ENCODE data around the gene PDE4D.
"Not testable (repeated sequence)": the region's sequence is repeated elsewhere in the genome, so short reads cannot be mapped to it uniquely, and the experiment has no call there.

Gene PDE4D

DNA sequence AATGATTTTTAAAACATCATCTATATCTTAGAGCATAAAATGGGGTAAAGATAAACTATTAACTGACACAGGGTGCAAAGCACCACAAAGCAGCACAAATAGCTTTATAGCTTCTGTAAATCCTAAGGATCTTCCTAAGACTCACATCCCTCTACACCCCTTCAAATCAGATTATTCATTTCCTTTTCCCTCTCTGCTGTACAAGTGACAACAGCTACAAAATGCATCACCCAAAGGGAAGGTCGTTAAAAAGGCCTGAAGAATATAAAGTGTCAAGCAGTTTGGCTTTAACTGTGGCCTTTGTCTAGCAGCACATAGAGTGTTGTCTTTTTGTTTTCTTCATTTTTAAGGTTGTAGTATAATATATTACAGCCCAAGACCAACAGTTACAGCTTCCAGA is 422.1 kb downstream of the PDE4D start:
- DNase-seq (ENCODE audit: low read depth): no peak

GRCh38 chr5:59467969-59468368 is 425.6 kb downstream of the PDE4D start:
- no peak for DNase-seq (ENCODE audit: low read depth)

- no peak for DNase-seq (ENCODE audit: low read depth)
Measured at GRCh38 chr5:59466271-59466670, 427.3 kb downstream of the PDE4D start.

DNA sequence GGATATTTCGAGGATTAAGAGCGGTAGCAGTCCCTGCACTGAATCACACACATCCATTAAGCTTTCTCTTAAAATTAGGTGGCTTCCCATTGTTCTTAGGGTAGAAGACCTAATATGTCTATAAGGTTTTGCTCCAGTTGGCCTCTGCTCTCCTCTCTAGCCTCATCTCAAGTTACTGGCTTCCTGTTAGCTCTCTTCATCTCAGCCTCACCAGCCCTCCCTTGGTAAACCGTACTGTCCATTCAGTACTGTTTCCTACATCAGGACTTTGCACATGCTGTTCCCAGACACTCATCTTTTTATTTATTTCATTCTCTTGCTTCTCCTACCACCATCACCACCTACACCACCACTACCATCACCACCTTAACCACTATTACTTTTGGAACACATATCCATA is 428.6 kb downstream of the PDE4D start:
- DNase-seq (ENCODE audit: low read depth): no peak

DNA sequence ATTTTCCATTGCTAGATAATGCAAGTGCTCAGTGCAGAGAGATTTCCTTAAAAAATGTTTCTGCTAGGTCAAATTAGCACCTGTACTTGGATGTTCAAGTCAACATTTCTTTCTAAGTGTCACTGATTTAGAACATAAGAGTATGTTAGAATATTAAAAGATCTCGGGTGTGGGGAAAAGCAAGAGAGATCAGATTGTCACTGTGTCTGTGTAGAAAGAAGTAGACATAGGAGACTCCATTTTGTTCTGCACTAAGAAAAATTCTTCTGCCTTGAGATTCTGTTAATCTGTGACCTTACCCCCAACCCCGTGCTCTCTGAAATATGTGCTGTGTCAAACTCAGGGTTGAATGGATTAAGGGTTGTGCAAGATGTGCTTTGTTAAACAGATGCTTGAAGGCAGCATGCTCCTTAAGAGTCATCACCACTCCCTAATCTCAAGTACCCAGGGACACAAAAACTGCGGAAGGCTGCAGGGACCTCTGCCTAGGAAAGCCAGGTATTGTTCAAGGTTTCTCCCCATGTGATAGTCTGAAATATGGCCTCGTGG is 429.8 kb downstream of the PDE4D start:
- not testable (repeated sequence) for DNase-seq (ENCODE audit: low read depth)

GRCh38 chr5:59462956-59463355 is 430.6 kb downstream of the PDE4D start:
- DNase-seq (ENCODE audit: low read depth): no peak

DNA sequence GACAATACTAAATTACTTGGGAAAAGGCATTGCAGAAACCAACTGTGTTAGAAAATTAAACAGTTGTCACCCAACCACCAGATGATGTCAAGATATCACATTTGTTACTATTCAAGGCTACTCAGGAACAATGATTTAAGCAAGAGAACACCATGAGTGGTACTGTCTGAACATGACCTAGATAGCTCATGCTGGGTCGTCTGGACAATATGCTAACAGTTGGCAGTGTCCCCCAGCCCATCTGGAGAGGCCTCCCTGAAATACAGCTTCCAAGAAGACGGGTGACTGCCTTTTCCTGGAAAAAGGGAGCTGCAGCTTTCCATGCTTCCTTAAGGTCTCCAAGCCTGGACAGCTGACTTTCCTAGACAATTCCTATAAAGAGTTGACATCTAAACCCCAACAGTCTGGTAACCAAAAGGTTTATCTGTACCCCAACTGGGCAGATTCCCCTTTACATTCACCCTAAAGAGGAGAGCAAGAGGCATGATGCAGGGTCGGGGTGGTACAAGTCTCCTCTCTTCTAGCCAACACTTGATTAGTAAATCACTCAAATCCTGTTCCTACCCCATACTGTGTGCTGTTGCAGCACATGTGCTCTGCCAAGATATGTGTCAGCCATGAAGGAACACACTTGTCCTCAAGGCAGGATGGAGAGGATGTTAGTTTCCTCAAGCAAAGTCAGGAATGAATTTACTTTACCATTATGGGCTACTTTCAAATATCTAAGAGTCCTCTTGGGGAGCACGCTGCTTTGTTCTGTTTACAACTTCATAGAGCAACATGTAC is 433.0 kb downstream of the PDE4D start:
- no peak for DNase-seq (ENCODE audit: low read depth)

DNA sequence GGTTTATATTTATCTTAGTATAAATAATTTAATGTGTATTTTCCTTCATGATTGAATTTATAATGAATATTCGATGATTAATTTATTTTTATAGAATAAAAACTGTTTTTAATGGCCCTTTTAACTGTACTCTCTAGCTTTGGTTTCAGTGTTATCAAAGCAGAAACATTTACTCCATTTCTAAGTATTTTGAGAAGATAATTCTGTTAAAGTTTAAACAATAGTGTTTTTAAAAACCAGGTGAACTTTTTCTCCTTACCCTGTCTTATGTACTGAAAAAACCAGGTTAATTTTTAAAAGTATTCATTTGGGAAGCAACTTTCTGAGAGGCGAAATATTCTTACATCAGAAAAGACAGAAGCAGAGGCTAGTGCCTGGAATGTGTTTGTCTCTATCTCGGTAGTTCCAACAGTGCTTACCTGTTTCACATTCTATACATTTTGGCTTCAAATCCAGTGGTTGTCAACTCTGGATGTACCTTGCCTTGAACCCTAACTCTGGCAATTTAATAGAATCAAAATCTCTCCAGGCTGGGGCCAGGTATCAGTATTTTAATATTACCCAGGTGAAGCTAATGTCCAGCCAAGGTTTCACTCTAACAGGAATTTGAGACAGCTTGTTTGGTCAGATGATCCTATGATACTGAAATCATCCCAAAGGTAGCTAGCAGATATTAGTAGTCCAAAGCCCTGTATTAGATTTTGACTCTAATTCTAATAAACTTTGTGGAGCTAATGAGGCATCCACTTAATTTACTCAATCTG is 434.4 kb downstream of the PDE4D start:
- DNase-seq (ENCODE audit: low read depth): no peak

DNA sequence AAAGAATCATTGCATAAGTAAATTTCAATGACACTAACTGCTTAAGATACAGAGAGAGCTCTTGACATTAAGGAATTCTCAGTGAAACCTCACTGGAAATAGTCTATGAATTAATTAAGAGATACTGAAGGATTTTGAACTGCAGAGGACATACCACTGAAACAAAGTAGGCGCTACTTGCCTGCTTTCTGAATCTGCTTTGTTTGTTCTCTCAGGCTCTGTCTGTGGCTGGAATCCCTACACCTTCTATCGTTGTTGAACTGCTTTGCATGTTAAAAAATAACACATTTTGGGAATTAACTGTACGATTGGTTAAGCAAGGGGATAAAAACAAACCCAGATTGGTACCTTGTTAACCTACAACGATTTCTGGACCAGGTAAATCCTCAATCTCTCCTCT is 435.2 kb downstream of the PDE4D start:
- no peak for DNase-seq (ENCODE audit: low read depth)

DNA sequence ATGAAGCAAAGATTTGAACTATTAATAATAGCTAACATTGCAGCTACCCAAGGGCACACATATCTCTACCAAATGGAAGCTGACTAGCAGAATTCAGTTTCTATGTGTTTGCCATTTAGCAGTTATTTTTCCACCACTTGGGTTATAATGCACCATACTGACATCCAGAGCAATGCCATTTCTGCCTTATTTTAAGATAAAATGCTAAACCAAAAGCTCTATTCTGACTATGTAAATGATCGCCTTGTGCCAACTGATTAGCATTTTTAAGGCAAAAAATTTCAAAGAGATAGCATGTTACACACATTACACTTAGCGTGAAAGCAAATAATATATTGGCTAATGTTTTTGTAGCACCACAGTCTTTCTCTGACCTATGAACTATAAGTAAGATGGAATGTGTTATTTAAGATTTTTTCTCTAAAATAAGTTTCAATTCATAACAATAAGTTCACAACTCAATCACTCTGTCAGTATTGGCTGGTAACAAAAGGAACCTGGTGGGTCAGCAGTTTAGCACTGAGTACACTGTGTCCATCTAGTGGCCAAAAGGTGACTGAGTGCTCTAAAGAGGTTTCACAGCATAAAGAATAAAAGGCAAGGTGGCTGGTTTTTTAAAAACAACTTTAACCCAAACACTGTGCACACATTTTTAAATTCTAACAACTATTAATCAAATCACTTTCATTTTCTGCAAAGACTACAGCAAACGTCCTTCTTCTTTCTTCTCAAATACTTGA is 443.5 kb downstream of the PDE4D start:
- DNase-seq (ENCODE audit: low read depth): no peak

DNA sequence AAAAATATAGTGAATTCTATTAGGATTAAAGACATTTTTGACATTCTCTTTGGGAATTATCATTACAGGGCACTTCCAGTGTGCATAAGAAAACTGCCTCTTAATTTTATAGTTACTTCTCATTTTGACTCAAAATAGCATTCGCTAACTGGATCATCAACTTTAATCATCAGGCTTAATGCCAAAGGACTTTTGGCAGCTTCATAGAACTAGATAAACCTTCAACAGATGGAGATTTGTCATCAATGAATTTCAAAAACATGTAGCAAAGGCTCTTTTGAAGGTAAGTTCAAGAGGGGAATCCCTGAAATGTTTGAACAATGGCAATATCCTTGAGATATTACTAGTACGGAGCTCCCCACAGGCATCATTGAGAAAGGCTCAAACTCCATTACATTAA is 447.2 kb downstream of the PDE4D start:
- no peak for DNase-seq (ENCODE audit: low read depth)

- DNase-seq (ENCODE audit: low read depth): no peak
Measured at GRCh38 chr5:59445741-59446140, 447.8 kb downstream of the PDE4D start.

DNA sequence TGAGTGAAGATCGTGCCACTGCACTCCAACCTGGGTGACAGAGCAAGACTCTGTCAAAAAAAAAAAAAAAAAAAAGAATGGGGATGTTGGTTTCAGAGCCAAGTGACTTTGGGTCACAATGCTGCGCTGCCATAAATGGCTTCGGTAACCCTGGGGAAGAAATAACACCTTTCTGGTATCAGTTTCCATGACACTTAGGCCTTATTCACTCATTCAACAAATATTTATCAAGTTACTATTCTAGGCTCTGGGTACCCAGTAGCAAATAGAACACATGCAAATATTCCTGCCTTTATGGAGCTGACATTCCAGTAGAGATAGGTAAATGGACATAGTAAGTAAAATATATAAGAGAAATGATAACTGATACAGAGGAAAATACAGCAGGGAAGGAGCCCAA is 454.2 kb downstream of the PDE4D start:
- DNase-seq (ENCODE audit: low read depth): no peak

- no peak for DNase-seq (ENCODE audit: low read depth)
Measured at GRCh38 chr5:59437176-59437575, 456.4 kb downstream of the PDE4D start.

- DNase-seq (ENCODE audit: low read depth): no peak
Measured at GRCh38 chr5:59436364-59437148, 457.0 kb downstream of the PDE4D start.

GRCh38 chr5:59433174-59433573 is 460.4 kb downstream of the PDE4D start:
- no peak for DNase-seq (ENCODE audit: low read depth)

DNA sequence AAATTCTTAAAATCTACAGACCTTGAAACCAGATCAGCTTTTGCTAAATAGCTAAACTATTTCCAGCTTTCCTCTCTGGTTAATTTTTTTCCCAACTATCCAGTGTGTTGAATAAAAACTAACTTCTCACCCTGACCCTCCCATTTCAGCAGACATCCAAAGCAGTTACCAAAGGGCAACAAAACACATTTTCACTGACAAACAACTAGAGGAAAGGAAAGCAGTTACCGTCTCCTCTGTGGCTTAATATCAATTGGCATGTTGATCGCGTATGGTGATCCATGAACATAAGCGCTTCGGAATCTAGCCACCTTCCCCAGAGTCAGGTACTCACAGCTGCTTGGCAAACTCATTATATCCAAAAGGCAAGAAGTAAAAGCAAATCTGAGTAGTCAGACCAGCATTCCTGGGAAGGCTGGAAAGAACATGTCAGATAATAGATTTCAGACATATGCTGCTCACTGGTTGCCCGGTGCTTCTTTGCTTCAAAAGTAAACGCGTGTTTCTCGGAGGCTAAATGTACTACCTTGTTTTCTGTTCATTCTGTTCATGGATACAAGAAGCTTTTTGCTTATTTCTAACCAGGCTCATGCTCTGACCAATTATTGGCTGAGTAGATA is 463.4 kb downstream of the PDE4D start:
- no peak for DNase-seq (ENCODE audit: low read depth)

GRCh38 chr5:59428391-59428790 is 465.1 kb downstream of the PDE4D start:
- no peak for DNase-seq (ENCODE audit: low read depth)

DNA sequence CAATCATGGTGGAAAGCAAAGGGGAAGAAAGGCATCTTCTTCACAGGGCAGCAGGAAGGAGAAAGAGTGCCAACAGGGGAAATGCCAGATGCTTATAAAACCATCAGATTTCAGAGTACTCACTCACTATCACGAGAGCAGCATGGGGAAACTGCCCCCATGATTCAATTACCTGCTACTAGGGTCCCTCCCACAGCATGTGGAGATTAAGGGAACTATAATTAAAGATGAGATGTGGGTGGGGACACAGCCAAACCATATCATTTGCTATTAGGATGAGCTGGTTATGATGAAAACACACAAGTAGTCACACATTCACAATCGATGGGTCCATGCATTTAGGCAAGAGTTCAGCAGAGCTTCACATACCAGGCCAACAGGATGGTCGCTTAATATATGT is 469.0 kb downstream of the PDE4D start:
- no peak for DNase-seq (ENCODE audit: low read depth)

- no peak for DNase-seq (ENCODE audit: low read depth)
Measured at GRCh38 chr5:59423021-59423420, 470.5 kb downstream of the PDE4D start.

Measured in stimulated activated CD8-positive, alpha-beta memory T cell treated with anti-CD3 and anti-CD28 coated beads, Interleukin-12 subunit alpha, Interleukin-12 subunit beta, amount 100 ng/mL, for 4 hours (primary cell).